HepG2 (cell line): Measurements from ENCODE around the gene SH2D3A. TPM values are rescaled to one million over a fixed set of nuclear protein-coding genes. Genes with fewer than 3 reads are reported as not detected.

Experiments
- CBX1 ChIP-seq: IDR thresholded peaks from one replicate; pipeline ENCODE4 v1.6.1; 2016; ENCODE audit warnings: antibody characterized with exemption, low read depth
- E2F1 ChIP-seq: sonication (generic); formaldehyde crosslinking; IDR thresholded peaks from 2 replicates; pipeline ENCODE4 v1.5.0; 2020; ENCODE audit warnings: missing genetic modification reagents
- ELK4 ChIP-seq: sonication (generic); formaldehyde crosslinking; IDR thresholded peaks from 2 replicates; pipeline ENCODE4 v1.9.0; 2021; ENCODE audit warnings: missing genetic modification reagents, borderline replicate concordance
- MED8 ChIP-seq: sonication (generic); formaldehyde crosslinking; IDR thresholded peaks from 2 replicates; pipeline ENCODE4 v1.8.1; 2023; ENCODE audit warnings: mild to moderate bottlenecking, missing genetic modification reagents; ENCODE audit not compliant: insufficient replicate concordance
- NFYC ChIP-seq: IDR thresholded peaks from 2 replicates; pipeline ENCODE4 v1.6.1; 2016; ENCODE audit warnings: missing genetic modification reagents, missing compliant biosample characterization
- ONECUT2 ChIP-seq: sonication (generic); formaldehyde crosslinking; IDR thresholded peaks from 2 replicates; pipeline ENCODE4 v1.4.0; 2020; ENCODE audit warnings: missing genetic modification reagents
- PHF8 ChIP-seq: sonication (generic); formaldehyde crosslinking; IDR thresholded peaks from 2 replicates; pipeline ENCODE4 v1.5.0; 2020; ENCODE audit warnings: missing genetic modification reagents
- PLSCR1 ChIP-seq: sonication (generic); formaldehyde crosslinking; IDR thresholded peaks from 2 replicates; pipeline ENCODE4 v1.5.0; 2020; ENCODE audit warnings: missing genetic modification reagents, mild to moderate bottlenecking, borderline replicate concordance
- POGZ ChIP-seq: sonication (generic); formaldehyde crosslinking; IDR thresholded peaks from 2 replicates; pipeline ENCODE4 v1.4.0; 2020; ENCODE audit warnings: mild to moderate bottlenecking, missing genetic modification reagents
- PRMT3 ChIP-seq: sonication (generic); formaldehyde crosslinking; IDR thresholded peaks from 2 replicates; pipeline ENCODE4 v1.8.1; 2022; ENCODE audit warnings: low read depth, mild to moderate bottlenecking, moderate library complexity, missing genetic modification reagents, borderline replicate concordance
- RCOR2 ChIP-seq: IDR thresholded peaks from 2 replicates; pipeline ENCODE4 v1.6.1; 2016; ENCODE audit warnings: missing biosample characterization, missing genetic modification reagents
- RFX3 ChIP-seq: IDR thresholded peaks from 2 replicates; pipeline ENCODE4 v1.6.1; 2016; ENCODE audit warnings: missing biosample characterization, missing genetic modification reagents
- STAT5B ChIP-seq: sonication (generic); formaldehyde crosslinking; IDR thresholded peaks from 2 replicates; pipeline ENCODE4 v1.4.0; 2020; ENCODE audit warnings: missing genetic modification reagents
- TCF12 ChIP-seq, 2 experiments: fragments of 450-650 bp in 1 of 2; sonication (generic) in 1 of 2; formaldehyde crosslinking in 1 of 2; IDR thresholded peaks; 2 replicates each; pipeline versions ENCODE4 v1.6.1 to v1.8.0; 2017 to 2022; ENCODE audit warnings: antibody characterized with exemption in 1 of 2, mild to moderate bottlenecking in 1 of 2, missing genetic modification reagents in 1 of 2, moderate library complexity in 1 of 2
- TCF7 ChIP-seq: sonication (generic); IDR thresholded peaks from 2 replicates; pipeline ENCODE4 v1.6.1; 2016; ENCODE audit warnings: antibody characterized with exemption, low read depth
- ZNF160 ChIP-seq: sonication (generic); formaldehyde crosslinking; IDR thresholded peaks from 2 replicates; pipeline ENCODE4 v1.8.0; 2022; ENCODE audit warnings: mild to moderate bottlenecking, inconsistent platforms, missing genetic modification reagents
- ZNF570 ChIP-seq: sonication (generic); formaldehyde crosslinking; IDR thresholded peaks from 2 replicates; pipeline ENCODE4 v1.4.0; 2020; ENCODE audit warnings: mild to moderate bottlenecking, missing genetic modification reagents, borderline replicate concordance
- ZNF598 ChIP-seq: sonication (generic); formaldehyde crosslinking; IDR thresholded peaks from 2 replicates; pipeline ENCODE4 v1.5.1; 2020; ENCODE audit warnings: mild to moderate bottlenecking, missing genetic modification reagents, borderline replicate concordance
- ZNF646 ChIP-seq: sonication (generic); formaldehyde crosslinking; IDR thresholded peaks from 2 replicates; pipeline ENCODE4 v1.9.0; 2021; ENCODE audit warnings: mild to moderate bottlenecking, missing genetic modification reagents
- ZNF878 ChIP-seq: sonication (generic); formaldehyde crosslinking; IDR thresholded peaks from 2 replicates; pipeline ENCODE4 v1.8.1; 2023; ENCODE audit warnings: mild to moderate bottlenecking, missing genetic modification reagents, moderate library complexity
- polyA plus RNA-seq, 8 experiments: library from polyadenylated mRNA; depleted of rRNA in 3 of 8; stranded (reverse) in 7 of 8; unstranded in 1 of 8; fragments of >200 nt; fragmentation: Illumina TruSeq in 4 of 8; extraction: Trizol in 4 of 8; gene quantifications; 2 replicates each; pipeline versions ENCODE4 v1.2.1 to v1.2.3, GENCODE V29; 2011 to 2016; ENCODE audit warnings: low read depth in 4 of 8, missing spikeins in 1 of 8, mixed read lengths in 1 of 8; ENCODE audit not compliant: insufficient read depth in 1 of 8
- total RNA-seq, 5 experiments: library from RNA; depleted of rRNA; stranded (reverse); fragments of >200 nt; fragmentation: Illumina TruSeq; extraction: Trizol; gene quantifications; 2 replicates each; pipeline ENCODE4 v1.2.3, GENCODE V29; 2016; ENCODE audit warnings: low read depth in 1 of 5

Gene SH2D3A
- total and polyA plus RNA-seq, 2 of the 13 experiments (the other 11 are each of a cell fraction or from before 2014, with no cell fraction given) = 1.0 to 2.2 TPM

GRCh38 chr19:6753178-6754031 lies 13.8 kb downstream of the SH2D3A start (continued):
- no peak for TF ChIP-seq RCOR2 (CRISPR knock-in tag)
- TF ChIP-seq ZNF570 (CRISPR knock-in tag) = no peak
- TF ChIP-seq NFYC (CRISPR knock-in tag) = peak; percentile 46; the same call in 1 of the 2 replicates
- no peak for TF ChIP-seq TCF12 (IDR thresholded peaks at IDR 0.05)
- TF ChIP-seq TCF12 (CRISPR knock-in tag; IDR thresholded peaks at IDR 0.05) = no peak
- no peak for TF ChIP-seq ZNF646
- TF ChIP-seq STAT5B (CRISPR knock-in tag) = no peak
- no peak for TF ChIP-seq ELK4 (CRISPR knock-in tag)
- no peak for TF ChIP-seq PRMT3 (CRISPR knock-in tag)
- no peak; the same call in 1 of the 2 replicates for TF ChIP-seq ONECUT2 (CRISPR knock-in tag)
- peak; percentile 96; the same call in 1 of the 2 replicates for TF ChIP-seq ZNF598 (CRISPR knock-in tag)
- TF ChIP-seq E2F1 (CRISPR knock-in tag) = no peak
- peak; percentile 26 for TF ChIP-seq CBX1
- no peak for TF ChIP-seq ZNF160 (CRISPR knock-in tag)
- TF ChIP-seq ZNF878 (CRISPR knock-in tag) = no peak
- TF ChIP-seq RFX3 = no peak
- no peak for TF ChIP-seq MED8
- TF ChIP-seq PLSCR1 = no peak
- TF ChIP-seq POGZ (CRISPR knock-in tag) = no peak; the same call in 1 of the 2 replicates
- no peak for TF ChIP-seq TCF7
- 0 out of 2 replicates have a peak, but pooled peaks have one; percentile 39 for TF ChIP-seq PHF8 (CRISPR knock-in tag)
